ENCODE data around the gene CASKIN1. TPM values are rescaled to one million over a fixed set of nuclear protein-coding genes. Genes with fewer than 3 reads are reported as not detected.

CASKIN1 gene
- total RNA-seq, 4 donors from 2014 or later, result 0.71 to 2.2 (median 1.3) TPM

GRCh38 chr16:2236337-2237101, 40.1 kb upstream of the CASKIN1 start, which contains the start of gene DNASE1L2:
TSS of gene DNASE1L2 (plus strand) at chr16:2236444. CDS start at chr16:2236817, 373 bp downstream.
- H3K4me3 ChIP-seq (ENCODE audit: low read depth, poor library complexity, severe bottlenecking), result no peak within 1 kb of the TSS
- intact Hi-C loops (cut with DNase I; ENCODE audit: low total_unique reads), result loop anchor here (10.0 kb wide), 1 partner anchor 268 kb away; no protein-coding TSS in a partner anchor
- WGBS, 2 donors, result 0 to 1% methylated on average over 15 to 31 of the region's 64 CpGs
- DNase-seq (ENCODE audit: low spot score in 2 of 2), result no peak
- TF ChIP-seq CTCF (IDR thresholded peaks at IDR 0.05) (no peak), POLR2A (IDR thresholded peaks at IDR 0.05) (no peak)

GRCh38 chr16:2235695-2236336, 39.4 kb upstream of the CASKIN1 start:
- intact Hi-C loops (cut with DNase I; ENCODE audit: low total_unique reads), result loop anchor here (10.0 kb wide), 1 partner anchor 269 kb away; no protein-coding TSS in a partner anchor
- H3K4me3 ChIP-seq (ENCODE audit: low read depth, poor library complexity, severe bottlenecking), result no peak overlapping the region
- no peak for TF ChIP-seq CTCF (IDR thresholded peaks at IDR 0.05)
- no peak for TF ChIP-seq POLR2A (IDR thresholded peaks at IDR 0.05)
- no peak for DNase-seq (ENCODE audit: low spot score in 2 of 2)
- 41 to 46% methylated on average over 9 to 19 of the region's 19 CpGs for WGBS, 2 donors

GRCh38 chr16:2235234-2235651, 38.8 kb upstream of the CASKIN1 start:
- TF ChIP-seq CTCF (IDR thresholded peaks at IDR 0.05) (no peak), POLR2A (IDR thresholded peaks at IDR 0.05) (no peak)
- 88 to 95% methylated on average over 16 to 26 of the region's 28 CpGs for WGBS, 2 donors
- no peak for DNase-seq (ENCODE audit: low spot score in 2 of 2)
- no peak overlapping the region for H3K4me3 ChIP-seq (ENCODE audit: low read depth, poor library complexity, severe bottlenecking)
- intact Hi-C loops (cut with DNase I; ENCODE audit: low total_unique reads), result loop anchor here (10.0 kb wide), 1 partner anchor 270 kb away; no protein-coding TSS in a partner anchor

- intact Hi-C loops (cut with DNase I; ENCODE audit: low total_unique reads), result loop anchor here (10.0 kb wide), 1 partner anchor 270 kb away; no protein-coding TSS in a partner anchor
- WGBS, 2 donors, result 92 to 94% methylated on average over 15 to 18 of the region's 18 CpGs
- TF ChIP-seq POLR2A (IDR thresholded peaks at IDR 0.05) (no peak), CTCF (IDR thresholded peaks at IDR 0.05) (no peak)
- no peak overlapping the region for H3K4me3 ChIP-seq (ENCODE audit: low read depth, poor library complexity, severe bottlenecking)
- DNase-seq (ENCODE audit: low spot score in 2 of 2), result no peak
Observed at GRCh38 chr16:2234813-2235170, 38.4 kb upstream of the CASKIN1 start.

GRCh38 chr16:2233872-2234812, 37.7 kb upstream of the CASKIN1 start:
- DNase-seq (ENCODE audit: low spot score in 2 of 2), result no peak
- H3K4me3 ChIP-seq (ENCODE audit: low read depth, poor library complexity, severe bottlenecking), result no peak overlapping the region
- intact Hi-C loops (cut with DNase I; ENCODE audit: low total_unique reads), result loop anchor here (10.0 kb wide), 1 partner anchor 271 kb away; no protein-coding TSS in a partner anchor
- 95% methylated on average over 30 to 49 of the region's 51 CpGs for WGBS, 2 donors
- TF ChIP-seq CTCF (IDR thresholded peaks at IDR 0.05) (no peak), POLR2A (IDR thresholded peaks at IDR 0.05) (no peak)

All from lower leg skin (tissue), 4 donors.